Stimulated activated naive CD4-positive, alpha-beta T cell treated with Interleukin-2 at 50 U/mL for 16 hours (primary cell): ENCODE results near the gene SPATA13.

Experiments
- DNase-seq: peaks from one replicate; lab custom pipeline; 2025; lab: John Stamatoyannopoulos, UW

SPATA13 gene

GRCh38 chr13:24252136-24252535, 91.6 kb downstream of the SPATA13 start:
- DNase-seq, result no peak

- no peak for DNase-seq
Observed at GRCh38 chr13:24253520-24254145, 93.1 kb downstream of the SPATA13 start.

GRCh38 chr13:24254146-24254841, 93.8 kb downstream of the SPATA13 start:
- DNase-seq, result peak; percentile 57

GRCh38 chr13:24257497-24257896, 97.0 kb downstream of the SPATA13 start:
- no peak for DNase-seq

GRCh38 chr13:24261566-24261965, 101.0 kb downstream of the SPATA13 start:
- peak; percentile 17 for DNase-seq

GRCh38 chr13:24263632-24264031, 103.1 kb downstream of the SPATA13 start:
- DNase-seq, result no peak

- DNase-seq, result peak; percentile 76
Observed at GRCh38 chr13:24264976-24265375, 104.5 kb downstream of the SPATA13 start.

- DNase-seq, result no peak
Observed at GRCh38 chr13:24265453-24265852, 104.9 kb downstream of the SPATA13 start.

GRCh38 chr13:24267274-24267673, 106.8 kb downstream of the SPATA13 start:
- DNase-seq, result no peak

- DNase-seq, result no peak
Observed at GRCh38 chr13:24267801-24268200, 107.3 kb downstream of the SPATA13 start.

- no peak for DNase-seq
Observed at GRCh38 chr13:24269821-24270220, 109.3 kb downstream of the SPATA13 start.

- DNase-seq, result peak; percentile 49
Observed at GRCh38 chr13:24270639-24271141, 110.2 kb downstream of the SPATA13 start.

- DNase-seq, result no peak
Observed at GRCh38 chr13:24271231-24271600, 110.7 kb downstream of the SPATA13 start.

- peak; percentile 59 for DNase-seq
Observed at GRCh38 chr13:24271601-24272451, 111.3 kb downstream of the SPATA13 start.

GRCh38 chr13:24272452-24273161, 112.1 kb downstream of the SPATA13 start:
- DNase-seq, result no peak

GRCh38 chr13:24273926-24274325, 113.4 kb downstream of the SPATA13 start:
- DNase-seq, result no peak

- DNase-seq, result peak; percentile 76
Observed at GRCh38 chr13:24274452-24275021, 114.0 kb downstream of the SPATA13 start.

GRCh38 chr13:24275041-24275440, 114.5 kb downstream of the SPATA13 start:
- no peak for DNase-seq

- no peak for DNase-seq
Observed at GRCh38 chr13:24276306-24276705, 115.8 kb downstream of the SPATA13 start.

GRCh38 chr13:24276861-24277260, 116.3 kb downstream of the SPATA13 start:
- DNase-seq, result no peak

- no peak for DNase-seq
Observed at GRCh38 chr13:24277761-24278160, 117.2 kb downstream of the SPATA13 start.
